Measurements from ENCODE around the gene CCDC12.

CCDC12 gene

GRCh38 chr3:46890132-46890531 lies 86.4 kb downstream of the CCDC12 start:
- DNase-seq (ENCODE audit: low spot score): no peak

GRCh38 chr3:46889381-46890110 lies 87.0 kb downstream of the CCDC12 start:
- no peak for DNase-seq (ENCODE audit: low spot score)

DNA sequence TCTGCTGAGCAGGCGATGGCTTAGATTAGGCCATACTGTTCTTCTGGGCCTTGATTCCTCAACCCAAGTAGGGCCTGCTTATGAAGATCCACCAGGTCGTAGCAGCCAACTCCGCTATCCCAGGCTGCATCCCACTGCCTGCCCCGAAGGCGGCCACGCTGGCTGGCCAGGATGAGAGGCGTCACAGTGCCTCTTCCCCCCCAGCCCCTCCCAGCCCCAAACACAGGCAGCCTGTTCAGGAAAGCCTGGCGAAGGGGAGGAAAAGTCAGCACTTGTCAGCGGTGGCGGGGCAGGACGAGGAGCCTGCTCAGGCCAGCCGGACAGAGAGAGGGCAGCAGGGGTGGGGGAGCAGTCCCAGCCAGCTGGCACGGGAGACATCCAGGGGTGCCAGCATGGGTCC lies 87.8 kb downstream of the CCDC12 start:
- DNase-seq (ENCODE audit: low spot score): no peak

- DNase-seq (ENCODE audit: low spot score): no peak
These were observed 88.5 kb downstream of the CCDC12 start for GRCh38 chr3:46887980-46888494.

GRCh38 chr3:46885612-46886011 lies 90.9 kb downstream of the CCDC12 start:
- no peak for DNase-seq (ENCODE audit: low spot score)

DNA sequence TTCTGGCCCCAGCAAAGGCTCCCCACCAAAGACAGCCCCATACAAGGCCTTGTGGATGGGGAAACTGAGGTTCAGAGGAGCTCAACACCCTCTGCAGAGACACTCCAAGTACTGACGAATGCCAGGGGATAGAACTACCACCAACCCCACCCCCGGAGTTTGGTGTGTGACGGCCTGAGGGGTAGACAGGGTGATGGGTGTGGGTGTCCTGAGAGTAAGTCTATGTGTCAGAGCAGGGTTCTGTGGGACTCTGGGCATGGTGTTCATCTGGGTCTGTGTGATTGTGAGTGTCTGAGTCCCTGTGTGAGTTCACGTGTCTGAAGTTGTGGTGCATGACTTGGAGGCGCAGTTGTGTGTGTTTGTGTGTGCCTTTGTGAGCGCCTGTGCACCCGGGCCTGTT lies 91.6 kb downstream of the CCDC12 start:
- DNase-seq (ENCODE audit: low spot score): no peak

DNA sequence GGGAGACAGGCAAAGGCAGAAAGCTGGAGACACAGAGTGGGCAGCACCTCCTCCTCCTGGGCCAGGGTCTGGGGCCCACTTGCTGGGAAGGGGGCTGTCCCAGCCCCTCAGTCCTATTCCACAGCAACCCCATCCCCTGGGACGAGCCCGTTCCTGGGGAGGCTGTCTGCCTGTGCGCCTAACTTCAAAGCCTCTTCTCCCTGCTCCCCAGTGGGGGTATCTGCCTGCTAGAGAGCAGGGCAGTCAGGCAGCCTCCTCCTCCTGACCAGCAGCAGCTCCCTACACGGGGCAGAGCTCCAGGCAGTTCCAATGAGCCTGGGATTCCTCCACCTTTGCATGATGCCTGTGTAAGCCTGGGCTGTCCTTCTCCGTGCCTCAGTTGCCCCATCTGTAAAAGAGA lies 92.1 kb downstream of the CCDC12 start:
- DNase-seq (ENCODE audit: low spot score): no peak

DNA sequence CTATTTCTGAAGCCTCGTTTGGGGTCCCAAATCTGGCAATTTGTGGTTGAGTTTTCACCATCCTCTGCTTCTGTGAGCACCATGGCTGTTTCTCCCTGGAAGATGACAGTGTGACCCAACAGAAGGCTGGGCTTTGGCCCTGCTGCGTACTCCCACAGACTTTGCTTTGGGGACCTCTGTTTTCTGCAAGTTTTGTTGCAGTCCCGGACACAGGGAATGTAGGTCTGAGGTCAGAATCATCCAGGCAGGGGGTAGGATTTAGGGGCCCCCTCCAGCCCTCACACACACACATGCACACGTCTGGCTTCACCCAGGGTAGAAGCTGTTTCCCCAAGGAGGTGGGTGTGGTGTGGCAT lies 92.7 kb downstream of the CCDC12 start:
- DNase-seq (ENCODE audit: low spot score): no peak

DNA sequence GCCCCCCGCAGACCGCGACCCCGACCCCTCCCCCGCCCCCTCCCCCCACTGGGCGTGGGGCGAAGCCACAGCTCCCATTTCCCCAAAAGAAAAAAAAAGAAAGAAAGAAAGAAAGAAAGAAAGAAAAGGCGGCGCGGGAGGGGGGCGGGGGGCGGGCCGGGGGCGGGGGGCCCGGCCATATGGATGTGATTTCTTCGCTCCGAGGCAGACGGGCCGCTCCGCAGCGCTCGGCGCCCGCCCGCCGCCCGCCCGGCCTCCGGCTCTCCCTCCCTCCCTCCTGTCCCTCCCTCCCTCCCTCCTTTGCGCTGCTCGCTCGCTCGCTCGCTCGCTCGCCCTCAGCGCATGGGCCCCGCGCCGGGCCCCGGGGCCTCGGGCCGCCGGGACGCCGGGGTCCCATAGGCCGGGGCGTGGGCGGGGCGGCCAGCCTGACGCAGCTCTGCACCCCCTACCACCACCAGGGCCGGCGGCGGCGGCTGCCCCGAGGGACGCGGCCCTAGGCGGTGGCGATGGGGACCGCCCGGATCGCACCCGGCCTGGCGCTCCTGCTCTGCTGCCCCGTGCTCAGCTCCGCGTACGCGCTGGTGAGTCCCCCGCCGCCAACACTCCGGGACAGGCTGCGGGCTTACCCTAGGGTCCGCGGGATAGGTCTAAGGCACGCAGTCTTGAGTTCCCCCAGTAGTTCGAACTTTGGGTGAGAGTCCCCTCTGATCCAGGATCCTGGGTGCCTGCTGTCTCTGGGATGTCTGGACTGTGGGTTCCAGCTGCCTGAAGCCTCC lies 93.3 kb downstream of the CCDC12 start:
- DNase-seq (ENCODE audit: low spot score): peak; percentile 39

DNA sequence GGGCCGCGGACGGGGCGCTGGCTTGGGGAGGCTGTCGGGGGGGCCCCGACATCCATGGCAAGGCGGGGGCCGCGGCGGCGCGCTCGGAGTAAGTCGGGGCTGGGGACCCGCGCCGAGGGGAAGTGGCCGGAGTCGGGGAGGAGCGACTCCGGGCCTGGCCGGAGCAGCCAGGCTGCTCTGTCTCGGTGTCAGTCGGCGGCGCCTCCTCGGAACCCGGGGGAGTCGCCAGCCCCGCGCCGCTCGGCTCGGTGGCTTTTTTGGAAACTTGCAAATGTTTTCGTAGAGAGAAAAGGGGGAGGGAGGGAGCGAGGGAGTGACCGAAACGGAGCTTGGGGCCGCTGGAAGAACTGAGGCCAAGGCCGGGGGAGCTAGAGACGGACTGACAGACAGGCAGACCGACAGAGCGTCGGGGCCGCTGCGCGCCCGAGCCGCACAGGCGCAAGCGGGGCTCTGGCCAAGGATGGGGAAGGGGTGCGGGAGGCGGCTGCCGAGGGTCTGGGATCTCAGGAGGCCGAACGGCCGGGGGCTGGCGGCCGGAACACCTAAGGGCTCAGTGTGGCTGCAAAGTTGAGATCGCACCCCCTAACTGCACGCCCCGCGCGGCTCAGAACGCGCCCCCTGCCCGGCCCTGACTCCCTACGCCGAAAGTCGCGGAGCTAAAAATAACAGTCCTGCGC lies 94.0 kb downstream of the CCDC12 start:
- DNase-seq (ENCODE audit: low spot score): peak; percentile 43

- peak; percentile 32 for DNase-seq (ENCODE audit: low spot score)
These were observed 94.8 kb downstream of the CCDC12 start for GRCh38 chr3:46881596-46882376.

- no peak for DNase-seq (ENCODE audit: low spot score)
These were observed 95.5 kb downstream of the CCDC12 start for GRCh38 chr3:46880884-46881595.

DNA sequence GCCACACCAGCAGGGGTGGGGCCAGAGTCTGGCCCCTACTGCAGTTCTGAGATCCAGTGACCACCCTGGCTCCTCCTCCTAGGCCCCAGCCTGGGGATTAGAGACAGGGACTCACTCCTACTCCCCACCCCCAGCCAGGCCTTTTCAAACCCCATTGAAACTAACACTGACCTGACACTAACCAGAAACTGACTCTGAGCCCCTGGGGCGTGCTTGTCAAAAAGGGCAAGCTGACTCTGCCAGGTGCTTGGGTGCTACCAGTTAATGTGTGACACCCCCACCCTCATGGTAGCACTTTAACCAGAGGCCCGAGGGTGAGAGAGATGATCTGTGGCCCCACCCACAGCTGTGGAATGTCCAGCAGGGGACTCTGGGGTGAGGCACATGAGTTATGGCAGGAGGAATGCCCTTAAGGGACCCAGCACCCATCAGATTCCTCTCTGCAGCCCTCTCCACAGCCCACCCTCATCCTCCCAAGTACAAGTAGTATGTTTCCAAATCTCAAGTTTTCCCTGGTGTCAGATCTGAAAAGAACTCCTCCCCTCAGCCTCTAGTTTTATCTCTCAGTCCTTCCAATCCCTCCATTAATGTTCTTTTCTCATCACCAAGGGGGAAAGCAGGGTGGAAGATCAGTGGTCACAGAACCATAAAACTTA lies 97.6 kb downstream of the CCDC12 start:
- DNase-seq (ENCODE audit: low spot score): peak; percentile 95

- DNase-seq (ENCODE audit: low spot score): peak; percentile 38
These were observed 99.0 kb downstream of the CCDC12 start, which contains the start of gene PTH1R for GRCh38 chr3:46877406-46878125. Gene PTH1R, plus strand, starts transcription at chr3:46877721. Its CDS starts 5,839 bp downstream, at chr3:46883560.

- peak; percentile 86 for DNase-seq (ENCODE audit: low spot score)
These were observed 99.9 kb downstream of the CCDC12 start for GRCh38 chr3:46876313-46877300.

DNA sequence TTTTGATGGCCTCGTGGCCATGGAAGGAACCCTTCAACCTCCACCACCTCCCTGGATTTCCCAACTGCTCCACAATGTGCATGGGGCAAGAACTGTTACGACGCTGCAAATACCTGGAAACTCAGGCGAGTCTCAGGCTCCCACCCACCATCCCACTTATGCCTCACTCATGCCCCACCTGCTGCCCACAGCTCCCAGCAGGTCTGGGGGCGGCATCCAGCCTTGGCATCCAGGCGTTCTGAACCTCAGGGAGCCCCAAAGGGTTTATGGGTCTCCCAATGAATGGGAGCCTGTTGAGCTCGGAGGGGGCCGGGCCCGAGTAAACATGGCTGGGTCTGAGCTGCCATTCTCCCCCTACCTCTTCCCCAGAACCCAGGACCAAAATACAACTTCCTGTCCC lies 101.0 kb downstream of the CCDC12 start:
- DNase-seq (ENCODE audit: low spot score): no peak

DNA sequence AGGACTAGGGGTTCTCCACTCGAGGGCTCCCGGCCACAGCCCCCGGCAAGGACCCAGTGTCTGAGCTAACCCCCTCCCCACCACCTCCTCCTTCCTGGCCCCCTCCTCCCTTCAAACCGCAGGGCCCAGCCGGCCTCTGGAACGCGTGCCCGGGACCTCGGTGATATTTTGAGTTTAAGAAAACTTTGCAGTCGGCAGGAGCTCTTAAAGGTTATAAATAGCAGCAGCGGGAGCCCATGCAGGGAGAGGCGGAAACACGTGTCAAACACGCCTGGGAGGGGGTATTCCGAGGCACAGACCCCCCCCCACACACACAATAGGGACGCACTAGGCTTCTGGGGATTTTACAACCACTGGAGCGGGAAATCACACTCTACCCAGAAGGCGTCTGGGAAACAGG lies 102.1 kb downstream of the CCDC12 start:
- no peak for DNase-seq (ENCODE audit: low spot score)

GRCh38 chr3:46873521-46873920 lies 103.0 kb downstream of the CCDC12 start:
- no peak for DNase-seq (ENCODE audit: low spot score)

Data from kidney tubule cell (primary cell).